ENCODE results near the gene EFCAB8.

DNA sequence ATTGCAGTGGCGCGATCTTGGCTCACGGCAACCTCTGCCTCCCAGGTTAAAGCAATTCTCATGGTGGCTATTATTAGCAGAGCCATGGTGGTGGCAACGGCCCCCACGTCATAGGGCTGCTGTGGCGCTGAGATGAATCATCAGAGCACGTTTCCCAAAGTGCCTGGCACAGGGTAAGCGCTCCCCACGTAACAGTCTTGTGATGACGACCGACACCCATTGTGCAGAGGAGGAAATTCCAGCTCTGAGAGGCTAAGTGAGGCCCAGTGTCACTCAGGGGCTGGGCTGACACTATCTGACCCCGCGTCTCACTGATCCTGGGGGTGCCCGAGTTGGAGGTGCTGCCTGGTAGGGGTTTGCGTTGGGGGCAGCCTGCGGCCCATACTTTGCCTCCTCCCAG is 129.3 kb downstream of the EFCAB8 start:
- TF ChIP-seq YY1 (IDR thresholded peaks at IDR 0.05; ENCODE audit: low read depth) (no peak), TAF1 (IDR thresholded peaks at IDR 0.05; ENCODE audit: low read depth) (no peak), REST (IDR thresholded peaks at IDR 0.05; ENCODE audit: low read depth) (no peak), CEBPB (IDR thresholded peaks at IDR 0.05) (no peak), EP300 (IDR thresholded peaks at IDR 0.05; ENCODE audit: borderline replicate concordance) (no peak), CREB1 (IDR thresholded peaks at IDR 0.05; ENCODE audit: low read depth) (no peak), EGR1 (IDR thresholded peaks at IDR 0.05) (no peak), MAX (IDR thresholded peaks at IDR 0.05) (no peak)

Measured in Ishikawa (cell line).